NCI-H1417 (cell line): ENCODE results near the gene ANO6.
A peak's percentile ranks its signal among the peaks of the same experiment; 100 is the strongest.
"Not testable (repeated sequence)": the region's sequence is repeated elsewhere in the genome, so short reads cannot be mapped to it uniquely, and the experiment has no call there.

Experiments used
- DNase-seq, 3 experiments: peaks; one replicate each; lab custom pipeline; 2025; lab: John Stamatoyannopoulos, UW

The ANO6 gene

GRCh38 chr12:45309836-45310626, 94.1 kb downstream of the ANO6 start:
- no peak for DNase-seq

- no peak for DNase-seq
Measured at GRCh38 chr12:45310627-45310968, 94.7 kb downstream of the ANO6 start.

DNA sequence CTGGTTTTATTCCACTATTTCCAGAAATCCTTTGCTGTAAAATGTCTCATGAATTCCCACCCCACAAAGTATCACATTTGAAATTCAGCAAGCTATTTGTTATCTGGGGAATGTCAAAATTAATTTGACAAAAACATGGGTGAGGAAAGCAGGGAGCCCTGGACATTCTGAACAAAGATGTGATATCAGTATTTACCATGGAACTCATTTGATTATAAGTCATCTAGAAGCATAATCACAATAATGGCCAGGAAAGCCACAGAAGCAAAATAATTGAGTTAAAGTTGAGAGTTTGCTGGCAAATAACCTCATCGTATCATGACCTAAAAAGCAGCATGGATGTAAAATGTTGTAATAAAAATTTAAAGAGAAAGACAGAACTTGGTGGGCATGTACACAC, 96.1 kb downstream of the ANO6 start:
- no peak for DNase-seq

DNA sequence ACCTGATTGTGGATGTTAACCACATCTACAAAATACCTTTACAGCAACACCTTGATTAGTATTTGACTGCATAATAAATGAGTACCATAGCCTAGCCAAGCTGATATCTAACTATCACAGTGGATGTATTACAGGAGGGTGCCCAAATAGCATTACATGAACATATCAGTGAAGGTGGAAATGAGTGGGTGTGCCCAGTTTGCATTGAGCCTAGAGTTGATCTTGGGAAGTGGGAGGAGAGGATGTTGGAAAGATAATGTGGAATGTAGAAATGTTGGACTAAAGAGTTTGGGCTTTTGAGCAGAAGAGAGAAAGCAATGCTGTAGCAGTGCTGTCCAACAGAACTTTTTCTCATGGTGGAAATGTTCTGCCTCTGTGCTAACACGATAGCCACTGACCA, 98.9 kb downstream of the ANO6 start:
- no peak for DNase-seq

GRCh38 chr12:45315462-45315861, 99.6 kb downstream of the ANO6 start:
- no peak for DNase-seq

DNA sequence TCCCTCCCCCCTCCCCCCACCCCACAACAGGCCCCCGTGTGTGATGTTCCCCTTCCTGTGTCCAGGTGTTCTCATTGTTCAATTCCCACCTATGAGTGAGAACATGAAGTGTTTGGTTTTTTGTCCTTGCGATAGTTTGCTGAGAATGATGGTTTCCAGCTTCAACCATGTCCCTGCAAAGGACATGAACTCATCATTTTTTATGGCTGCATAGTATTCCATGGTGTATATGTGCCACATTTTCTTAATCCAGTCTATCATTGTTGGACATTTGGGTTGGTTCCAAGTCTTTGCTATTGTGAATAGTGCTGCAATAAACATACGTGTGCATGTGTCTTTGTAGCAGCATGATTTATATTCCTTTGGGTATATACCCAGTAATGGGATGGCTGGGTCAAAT, 101.4 kb downstream of the ANO6 start:
- not testable (repeated sequence) for DNase-seq

- DNase-seq = no peak
Measured at GRCh38 chr12:45322810-45323209, 106.9 kb downstream of the ANO6 start.

- no peak for DNase-seq
Measured at GRCh38 chr12:45324391-45324790, 108.5 kb downstream of the ANO6 start.

DNA sequence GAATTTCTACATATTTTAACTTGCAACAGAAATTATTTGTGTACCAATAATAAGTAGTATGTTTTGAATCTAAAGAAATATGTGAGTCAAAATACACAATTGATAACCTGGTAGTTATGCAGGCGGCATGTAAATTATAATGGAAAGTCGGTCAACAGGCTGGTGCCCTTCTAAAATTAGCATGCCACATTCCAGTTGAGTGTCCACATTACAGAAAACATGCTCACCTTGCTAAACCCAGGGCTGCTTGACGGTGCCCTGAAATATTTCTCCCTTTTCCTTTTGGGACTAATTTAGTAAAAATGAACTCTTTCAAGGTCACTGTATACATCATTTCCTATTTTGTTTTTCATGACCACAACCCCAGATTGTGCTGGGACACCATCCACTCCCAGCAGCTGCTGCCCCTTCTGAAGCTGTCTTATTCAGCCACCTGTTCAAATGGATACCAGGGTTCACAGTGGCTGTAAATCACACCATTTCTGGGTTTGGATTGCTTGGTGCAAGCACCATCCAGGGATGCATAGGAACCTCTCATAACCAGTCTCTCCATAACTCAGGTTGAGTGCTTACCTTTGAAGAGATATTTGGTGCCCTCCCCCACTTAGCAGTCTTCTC, 110.6 kb downstream of the ANO6 start:
- peak in 1 of 3 experiments; percentile 21 for DNase-seq

- no peak for DNase-seq
Measured at GRCh38 chr12:45327823-45328383, 112.0 kb downstream of the ANO6 start.

DNA sequence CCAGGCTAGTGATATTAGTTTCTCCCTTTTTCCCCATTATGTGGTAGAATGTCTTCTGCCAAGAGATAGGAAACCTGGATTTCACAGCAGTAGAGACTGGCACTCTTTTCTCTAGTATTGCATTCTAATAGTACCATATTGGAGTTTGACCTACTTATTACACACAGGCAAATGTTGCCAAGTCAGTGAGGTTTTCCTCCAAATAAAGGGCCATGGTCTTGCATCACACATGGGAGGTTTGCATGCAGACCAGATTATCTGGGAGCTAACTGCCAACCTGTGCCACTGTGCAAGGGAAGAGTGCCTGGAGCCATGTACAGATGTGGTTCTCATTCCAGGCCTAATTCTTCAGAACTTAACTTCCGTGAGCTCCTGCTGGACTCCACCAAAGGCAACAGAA, 113.3 kb downstream of the ANO6 start:
- no peak for DNase-seq

GRCh38 chr12:45329702-45330101, 113.8 kb downstream of the ANO6 start:
- DNase-seq = no peak

- no peak for DNase-seq
Measured at GRCh38 chr12:45331552-45331951, 115.7 kb downstream of the ANO6 start.

- no peak for DNase-seq
Measured at GRCh38 chr12:45334396-45334795, 118.5 kb downstream of the ANO6 start.

DNA sequence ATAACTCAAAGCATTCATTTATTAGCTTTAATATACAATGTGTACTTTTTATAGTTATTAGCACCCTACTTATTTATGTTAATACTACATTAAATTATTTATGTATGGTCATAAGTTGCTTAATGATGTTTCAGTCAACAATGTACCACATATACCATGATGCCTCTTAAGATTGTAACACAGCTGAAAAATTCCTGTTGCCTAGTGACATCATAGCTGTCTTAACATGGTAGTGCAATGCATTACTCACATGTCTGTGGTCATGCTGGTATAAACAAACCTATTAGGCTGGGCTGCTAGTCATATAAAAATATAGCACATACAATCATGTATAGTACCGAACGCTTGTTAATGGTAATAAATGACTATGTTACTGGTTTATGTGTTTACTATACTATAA, 120.4 kb downstream of the ANO6 start:
- peak in 1 of 3 experiments; percentile 22 for DNase-seq

DNA sequence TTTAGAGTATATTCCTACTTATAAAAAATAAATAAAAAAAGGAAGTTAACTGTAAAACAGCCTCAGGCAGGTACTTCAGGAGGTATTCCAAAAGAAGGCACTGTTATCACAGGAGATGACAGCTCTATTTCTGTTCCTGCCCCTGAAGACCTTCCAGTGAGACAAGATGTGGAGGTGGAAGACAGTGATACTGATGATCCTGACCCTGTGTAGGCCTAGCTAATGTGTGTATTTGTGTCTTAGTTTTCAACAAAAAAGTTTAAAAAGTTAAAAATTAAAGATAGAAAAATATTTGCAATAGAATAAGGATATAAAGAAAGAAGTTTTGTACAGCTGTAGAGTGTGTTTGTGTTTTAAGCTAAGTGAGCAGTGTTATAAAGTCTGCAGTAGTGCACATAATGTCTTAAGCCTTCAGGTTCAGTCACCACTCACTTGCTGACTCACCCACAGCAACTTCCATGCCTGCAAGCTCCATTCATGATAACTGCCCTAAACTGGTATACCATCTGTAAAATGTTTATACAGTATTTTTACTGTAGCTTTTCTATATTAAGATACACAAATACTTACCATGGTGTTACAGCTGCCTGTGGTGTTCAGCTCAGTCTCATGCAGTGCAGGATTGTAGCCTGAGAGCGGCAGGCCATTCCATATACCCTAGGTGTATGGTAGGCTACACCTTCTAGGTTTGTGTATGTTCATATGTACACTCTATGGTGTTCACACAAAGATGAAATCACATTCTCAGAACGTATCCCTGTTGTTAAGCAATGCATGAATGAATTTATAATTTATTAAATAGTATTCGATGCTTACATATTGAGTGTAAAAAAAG, 121.1 kb downstream of the ANO6 start:
- no peak for DNase-seq

- no peak for DNase-seq
Measured at GRCh38 chr12:45337835-45338234, 121.9 kb downstream of the ANO6 start.

DNA sequence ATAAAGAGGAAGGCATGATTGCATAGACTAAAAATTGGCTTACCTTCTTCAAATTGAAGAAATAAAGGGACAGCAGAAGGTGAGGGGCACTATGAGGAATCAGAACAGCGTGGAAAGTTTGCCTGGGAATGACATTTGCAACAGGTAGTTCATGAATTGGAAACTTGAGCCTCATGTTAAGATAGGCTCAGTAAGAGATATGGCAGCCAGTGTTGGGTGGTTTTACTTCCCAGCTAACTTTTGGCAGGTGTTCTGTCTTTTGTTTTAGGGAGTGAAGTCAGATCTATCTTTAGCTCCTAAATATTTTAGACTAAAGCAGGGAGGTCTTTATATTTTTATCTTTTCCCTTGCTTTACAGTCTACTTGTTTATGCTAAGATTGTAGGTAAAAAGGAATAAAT, 122.4 kb downstream of the ANO6 start:
- DNase-seq = no peak

GRCh38 chr12:45339035-45339434, 123.1 kb downstream of the ANO6 start:
- DNase-seq = peak in 2 of 3 experiments; percentile 7 to 27

GRCh38 chr12:45342171-45342570, 126.3 kb downstream of the ANO6 start:
- DNase-seq = no peak

- DNase-seq = no peak
Measured at GRCh38 chr12:45342848-45343247, 127.0 kb downstream of the ANO6 start.

- DNase-seq = peak in 1 of 3 experiments; percentile 16
Measured at GRCh38 chr12:45343269-45344051, 127.6 kb downstream of the ANO6 start.
